Measurements from ENCODE around the gene CYP8B1.

DNA sequence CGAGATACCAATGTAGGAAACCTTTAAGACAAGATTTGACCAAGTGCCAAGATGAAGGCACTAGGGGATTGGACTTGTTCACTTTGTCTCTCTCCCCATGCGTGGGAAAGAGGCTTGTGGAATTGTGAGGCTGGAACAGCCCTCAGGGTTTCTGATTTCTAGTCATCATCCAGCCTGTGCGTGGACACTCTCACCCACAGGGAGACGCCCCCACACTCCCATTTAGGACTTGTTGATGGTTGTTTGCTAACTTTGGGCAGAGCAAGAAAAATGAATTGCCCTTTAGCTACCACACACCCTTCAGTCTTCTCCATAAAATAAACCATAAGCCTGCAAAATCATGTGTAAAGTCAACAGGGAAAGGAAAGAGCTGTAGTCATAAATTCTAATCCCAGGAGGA is 48.0 kb downstream of the CYP8B1 start:
- TF ChIP-seq, protein P1, sequence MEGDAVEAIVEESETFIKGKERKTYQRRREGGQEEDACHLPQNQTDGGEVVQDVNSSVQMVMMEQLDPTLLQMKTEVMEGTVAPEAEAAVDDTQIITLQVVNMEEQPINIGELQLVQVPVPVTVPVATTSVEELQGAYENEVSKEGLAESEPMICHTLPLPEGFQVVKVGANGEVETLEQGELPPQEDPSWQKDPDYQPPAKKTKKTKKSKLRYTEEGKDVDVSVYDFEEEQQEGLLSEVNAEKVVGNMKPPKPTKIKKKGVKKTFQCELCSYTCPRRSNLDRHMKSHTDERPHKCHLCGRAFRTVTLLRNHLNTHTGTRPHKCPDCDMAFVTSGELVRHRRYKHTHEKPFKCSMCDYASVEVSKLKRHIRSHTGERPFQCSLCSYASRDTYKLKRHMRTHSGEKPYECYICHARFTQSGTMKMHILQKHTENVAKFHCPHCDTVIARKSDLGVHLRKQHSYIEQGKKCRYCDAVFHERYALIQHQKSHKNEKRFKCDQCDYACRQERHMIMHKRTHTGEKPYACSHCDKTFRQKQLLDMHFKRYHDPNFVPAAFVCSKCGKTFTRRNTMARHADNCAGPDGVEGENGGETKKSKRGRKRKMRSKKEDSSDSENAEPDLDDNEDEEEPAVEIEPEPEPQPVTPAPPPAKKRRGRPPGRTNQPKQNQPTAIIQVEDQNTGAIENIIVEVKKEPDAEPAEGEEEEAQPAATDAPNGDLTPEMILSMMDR (conservative IDR thresholded peaks at IDR 0.05 in 1 of 2, IDR thresholded peaks at IDR 0.05 in 1 of 2; ENCODE audit: low read depth in 1 of 2, low read length in 2 of 2) = no peak
- no peak for TF ChIP-seq EZH2 (IDR thresholded peaks at IDR 0.05; ENCODE audit: low read length, missing control alignments)

Data from fibroblast of lung (primary cell).